ENCODE measurements around the gene MPV17L.
"Not testable (repeated sequence)": the region's sequence is repeated elsewhere in the genome, so short reads cannot be mapped to it uniquely, and the experiment has no call there.

DNA sequence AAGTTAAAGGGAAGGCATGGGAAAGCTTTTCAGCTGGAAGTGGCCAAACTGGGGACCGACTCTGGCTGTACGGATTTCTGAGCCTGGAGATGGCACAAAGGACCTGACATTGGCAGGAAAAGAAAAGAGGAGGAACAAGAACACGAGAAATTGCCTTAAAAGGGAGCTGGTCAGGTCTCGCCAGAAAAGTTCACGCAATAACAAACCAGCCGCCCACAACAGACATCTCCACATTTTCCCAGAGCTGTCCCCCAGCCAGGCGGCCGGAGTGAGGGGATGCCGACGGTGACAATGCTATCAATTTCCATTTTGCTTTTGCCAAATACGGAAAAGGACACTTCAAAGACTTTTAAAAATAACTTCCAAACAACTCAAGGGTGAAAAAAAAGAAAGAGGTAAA is 44.3 kb upstream of the MPV17L start:
- TF ChIP-seq, protein P1, sequence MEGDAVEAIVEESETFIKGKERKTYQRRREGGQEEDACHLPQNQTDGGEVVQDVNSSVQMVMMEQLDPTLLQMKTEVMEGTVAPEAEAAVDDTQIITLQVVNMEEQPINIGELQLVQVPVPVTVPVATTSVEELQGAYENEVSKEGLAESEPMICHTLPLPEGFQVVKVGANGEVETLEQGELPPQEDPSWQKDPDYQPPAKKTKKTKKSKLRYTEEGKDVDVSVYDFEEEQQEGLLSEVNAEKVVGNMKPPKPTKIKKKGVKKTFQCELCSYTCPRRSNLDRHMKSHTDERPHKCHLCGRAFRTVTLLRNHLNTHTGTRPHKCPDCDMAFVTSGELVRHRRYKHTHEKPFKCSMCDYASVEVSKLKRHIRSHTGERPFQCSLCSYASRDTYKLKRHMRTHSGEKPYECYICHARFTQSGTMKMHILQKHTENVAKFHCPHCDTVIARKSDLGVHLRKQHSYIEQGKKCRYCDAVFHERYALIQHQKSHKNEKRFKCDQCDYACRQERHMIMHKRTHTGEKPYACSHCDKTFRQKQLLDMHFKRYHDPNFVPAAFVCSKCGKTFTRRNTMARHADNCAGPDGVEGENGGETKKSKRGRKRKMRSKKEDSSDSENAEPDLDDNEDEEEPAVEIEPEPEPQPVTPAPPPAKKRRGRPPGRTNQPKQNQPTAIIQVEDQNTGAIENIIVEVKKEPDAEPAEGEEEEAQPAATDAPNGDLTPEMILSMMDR (IDR thresholded peaks at IDR 0.05), result not testable (repeated sequence)
- TF ChIP-seq POLR2A (IDR thresholded peaks at IDR 0.05), result not testable (repeated sequence)

Measured in body of pancreas (tissue), 4 donors.